NCI-H748 treated with DMSO at 0.1 percent for 48 hours (cell line): Measurements from ENCODE around the gene LTBP3.
"Not testable (repeated sequence)": the region's sequence is repeated elsewhere in the genome, so short reads cannot be mapped to it uniquely, and the experiment has no call there.

Experiments
- DNase-seq: peaks from one replicate; lab custom pipeline; 2025; lab: John Stamatoyannopoulos, UW

Gene LTBP3

GRCh38 chr11:65536412-65537295 is 21.5 kb downstream of the LTBP3 start:
- DNase-seq = no peak

DNA sequence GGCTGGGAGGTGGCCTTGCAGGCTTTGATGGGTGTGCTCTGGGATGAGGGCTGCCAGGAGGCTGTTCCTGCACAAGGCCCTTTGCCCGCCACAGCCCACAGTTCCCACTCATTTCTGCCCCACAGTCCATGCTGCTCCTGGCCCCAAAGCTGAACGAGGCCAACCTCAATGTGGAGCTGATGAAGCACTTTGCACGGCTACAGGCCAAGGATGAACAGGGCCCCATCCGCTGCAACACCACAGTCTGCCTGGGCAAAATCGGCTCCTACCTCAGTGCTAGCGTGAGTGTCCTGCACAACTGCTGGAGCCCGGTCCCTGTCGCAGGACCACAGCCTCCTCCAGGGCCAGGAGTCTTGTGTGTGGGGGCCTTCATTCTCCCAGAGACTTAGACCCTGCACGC is 23.1 kb downstream of the LTBP3 start:
- DNase-seq = no peak

GRCh38 chr11:65532388-65533064 is 25.6 kb downstream of the LTBP3 start:
- DNase-seq = no peak

- no peak for DNase-seq
These were observed 28.0 kb downstream of the LTBP3 start for GRCh38 chr11:65530157-65530496.

GRCh38 chr11:65529475-65530156 is 28.5 kb downstream of the LTBP3 start:
- no peak for DNase-seq

GRCh38 chr11:65528819-65529350 is 29.3 kb downstream of the LTBP3 start:
- no peak for DNase-seq

DNA sequence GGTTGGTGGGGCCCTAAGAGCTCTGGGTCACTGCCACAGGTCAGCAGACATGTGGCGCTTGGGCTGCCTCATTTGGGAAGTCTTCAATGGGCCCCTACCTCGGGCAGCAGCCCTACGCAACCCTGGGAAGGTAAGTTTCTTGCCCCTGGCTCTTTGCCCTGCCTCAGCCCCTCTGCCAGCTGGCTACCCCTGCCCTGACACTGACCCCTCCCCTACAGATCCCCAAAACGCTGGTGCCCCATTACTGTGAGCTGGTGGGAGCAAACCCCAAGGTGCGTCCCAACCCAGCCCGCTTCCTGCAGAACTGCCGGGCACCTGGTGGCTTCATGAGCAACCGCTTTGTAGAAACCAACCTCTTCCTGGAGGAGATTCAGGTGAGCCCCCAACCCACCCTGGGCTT is 31.4 kb downstream of the LTBP3 start:
- no peak for DNase-seq

DNA sequence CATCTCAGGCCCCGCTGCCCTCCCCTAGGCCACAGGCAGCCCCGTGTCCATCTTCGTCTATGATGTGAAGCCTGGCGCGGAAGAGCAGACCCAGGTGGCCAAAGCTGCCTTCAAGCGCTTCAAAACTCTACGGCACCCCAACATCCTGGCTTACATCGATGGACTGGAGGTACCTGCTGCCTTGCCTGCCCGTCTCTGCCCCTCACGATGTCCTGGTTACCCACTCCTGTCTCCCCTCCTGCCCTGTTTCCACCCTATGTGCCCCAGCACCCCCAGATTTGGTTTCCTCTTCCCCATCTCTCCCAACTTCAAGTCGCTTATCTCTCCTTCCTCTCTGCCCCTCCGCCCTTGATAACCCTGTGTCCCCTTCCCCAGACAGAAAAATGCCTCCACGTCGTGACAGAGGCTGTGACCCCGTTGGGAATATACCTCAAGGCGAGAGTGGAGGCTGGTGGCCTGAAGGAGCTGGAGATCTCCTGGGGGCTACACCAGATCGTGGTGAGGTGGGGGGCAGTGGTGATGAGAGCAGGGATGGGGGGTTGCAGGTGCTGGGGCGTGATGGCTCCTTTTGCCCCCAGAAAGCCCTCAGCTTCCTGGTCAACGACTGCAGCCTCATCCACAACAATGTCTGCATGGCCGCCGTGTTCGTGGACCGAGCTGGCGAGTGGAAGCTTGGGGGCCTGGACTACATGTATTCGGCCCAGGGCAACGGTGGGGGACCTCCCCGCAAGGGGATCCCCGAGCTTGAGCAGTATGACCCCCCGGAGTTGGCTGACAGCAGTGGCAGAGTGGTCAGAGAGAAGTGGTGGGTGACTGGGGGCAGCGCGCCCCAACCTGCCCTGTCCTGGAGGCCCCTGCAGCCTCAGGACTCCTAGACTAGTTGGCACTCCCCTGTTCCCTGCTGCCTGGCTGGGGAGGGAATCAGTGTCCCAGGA is 32.3 kb downstream of the LTBP3 start:
- DNase-seq = no peak

- DNase-seq = peak; percentile 27
These were observed 33.2 kb downstream of the LTBP3 start, which contains the start of gene SCYL1 for GRCh38 chr11:65524741-65525545. Gene SCYL1, plus strand, starts transcription at chr11:65525083. Its CDS starts 71 bp downstream, at chr11:65525154.

DNA sequence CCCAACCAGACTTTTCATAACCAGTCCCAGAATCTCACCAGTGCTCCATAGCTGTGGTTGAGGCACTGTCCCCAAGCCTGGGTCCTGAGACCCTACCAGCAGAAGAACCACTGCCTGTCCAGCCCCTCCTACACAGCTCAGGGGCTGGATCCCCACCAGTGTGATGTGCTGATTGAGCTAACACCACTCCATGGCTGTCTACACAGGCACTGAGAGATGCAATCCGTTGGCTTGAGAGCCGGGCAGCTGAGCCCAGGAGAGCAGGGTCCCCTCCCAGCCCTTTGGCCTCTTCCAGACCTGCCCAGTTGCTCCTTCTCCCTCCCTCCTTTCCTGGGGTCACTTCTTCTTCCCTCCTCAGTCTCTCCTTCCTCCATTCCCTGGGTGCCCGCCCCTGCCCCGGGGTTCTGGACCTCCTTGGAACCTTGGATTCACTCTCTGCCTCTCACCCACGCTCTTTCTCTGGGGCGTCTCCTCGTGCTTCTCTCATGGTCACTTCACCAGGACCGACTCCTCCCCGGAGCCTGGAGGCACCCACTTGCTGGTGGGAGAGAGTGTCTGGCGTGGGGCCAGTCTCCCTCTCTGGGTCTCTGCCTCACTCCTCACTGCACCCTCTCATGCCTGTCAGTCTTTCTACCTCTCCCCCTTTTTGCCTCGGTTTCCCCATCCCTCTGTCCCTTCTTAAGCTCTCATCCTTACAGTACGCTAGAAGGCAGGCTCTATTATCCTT is 34.0 kb downstream of the LTBP3 start:
- no peak for DNase-seq

GRCh38 chr11:65523631-65523968 is 34.6 kb downstream of the LTBP3 start:
- not testable (repeated sequence) for DNase-seq

DNA sequence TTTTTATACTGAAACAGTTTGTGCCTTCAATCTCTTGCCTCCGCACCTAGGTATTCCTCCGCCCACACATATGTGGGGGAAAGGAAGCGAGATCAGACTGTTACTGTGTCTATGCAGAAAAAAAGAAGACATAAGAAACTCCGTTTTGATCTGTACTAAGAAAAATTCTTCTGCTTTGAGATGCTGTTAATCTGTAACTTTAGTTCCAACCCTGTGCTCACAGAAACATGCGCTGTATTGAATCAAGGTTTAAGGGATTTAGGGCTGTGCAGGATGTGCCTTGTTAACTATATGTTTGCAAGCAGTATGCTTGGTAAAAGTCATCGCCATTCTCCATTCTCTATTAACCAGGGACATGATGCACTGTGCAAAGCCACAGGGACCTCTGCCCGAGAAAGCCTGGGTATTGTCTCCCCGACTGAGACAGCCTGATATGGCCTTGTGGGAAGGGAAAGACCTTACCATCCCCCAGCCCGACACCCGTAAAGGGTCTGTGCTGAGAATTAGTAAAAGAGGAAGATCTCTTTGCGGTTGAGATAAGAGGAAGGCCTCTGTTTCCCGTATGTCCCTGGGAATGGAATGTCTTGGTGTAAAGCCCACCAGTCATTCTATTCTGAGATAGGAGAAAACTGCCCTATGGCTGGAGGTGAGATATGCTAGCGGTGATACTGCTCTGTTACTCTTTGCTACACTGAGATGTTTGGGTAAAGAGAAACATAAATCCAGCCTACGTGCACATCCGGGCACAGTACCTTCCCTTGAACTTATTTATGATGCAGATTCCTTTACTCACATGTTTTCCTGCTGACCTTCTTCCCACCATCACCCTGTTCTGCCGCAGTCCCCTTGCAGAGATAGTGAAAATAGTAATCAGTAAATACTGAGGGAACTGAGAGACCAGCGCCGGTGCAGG is 35.2 kb downstream of the LTBP3 start:
- not testable (repeated sequence) for DNase-seq

GRCh38 chr11:65521777-65522521 is 36.2 kb downstream of the LTBP3 start:
- DNase-seq = not testable (repeated sequence)

- DNase-seq = not testable (repeated sequence)
These were observed 39.1 kb downstream of the LTBP3 start for GRCh38 chr11:65518941-65519549.

GRCh38 chr11:65516135-65516968 is 41.8 kb downstream of the LTBP3 start:
- DNase-seq = no peak

- DNase-seq = not testable (repeated sequence)
These were observed 45.8 kb downstream of the LTBP3 start for GRCh38 chr11:65512311-65512710.
